T follicular helper cell (primary cell): ENCODE measurements around the gene AAMDC.
"Not testable (repeated sequence)": the region's sequence is repeated elsewhere in the genome, so short reads cannot be mapped to it uniquely, and the experiment has no call there.

ENCODE experiments used
- DNase-seq: peaks from one replicate; pipeline ENCODE4 v3.0.0-alpha.2; 2020; ENCODE audit warnings: low read depth

The AAMDC gene

DNA sequence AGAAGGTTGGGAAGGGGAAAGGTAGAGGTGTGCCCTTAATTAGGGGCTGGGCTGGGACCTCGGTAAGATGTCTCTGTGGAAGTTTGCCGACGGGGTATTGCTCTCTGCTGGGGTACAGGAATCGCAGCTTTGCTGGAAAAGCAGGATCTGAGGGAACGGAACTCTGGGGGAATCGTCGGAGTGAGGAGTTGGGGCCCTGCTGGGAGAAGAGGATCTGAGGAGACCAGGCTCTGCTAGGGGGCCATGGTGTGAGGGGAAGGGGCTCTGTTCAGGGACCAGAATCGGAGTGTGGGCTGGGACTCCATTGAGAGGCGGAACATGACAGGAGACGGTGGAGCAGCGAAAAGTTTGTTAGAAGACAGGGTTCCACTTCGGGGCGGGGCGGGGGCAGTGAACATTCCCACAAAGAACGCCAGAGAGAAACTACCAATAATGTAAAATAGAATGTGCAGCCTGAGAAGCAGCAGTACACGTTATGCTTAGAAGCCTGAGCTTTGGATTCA is 456 bp downstream of the AAMDC start:
- DNase-seq = no peak

DNA sequence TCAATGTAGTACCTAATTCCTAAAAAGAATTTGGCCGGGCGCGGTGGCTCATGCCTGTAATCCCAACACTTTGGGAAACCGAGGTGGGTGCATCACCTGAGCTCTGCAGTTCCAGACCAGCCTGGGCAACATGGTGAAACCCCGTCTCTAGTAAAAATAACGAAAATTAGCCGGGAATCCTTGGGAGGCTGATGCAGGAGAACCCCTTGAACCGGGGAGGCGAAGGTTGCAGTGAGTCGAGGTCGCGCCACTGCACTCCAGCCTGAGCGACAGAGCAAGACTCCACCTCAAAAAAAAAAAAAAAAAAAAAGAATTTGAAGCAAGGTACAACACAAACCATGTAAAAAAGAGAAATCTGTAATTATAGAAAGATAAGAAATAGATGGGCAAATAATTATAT is 1.2 kb downstream of the AAMDC start:
- DNase-seq = not testable (repeated sequence)

DNA sequence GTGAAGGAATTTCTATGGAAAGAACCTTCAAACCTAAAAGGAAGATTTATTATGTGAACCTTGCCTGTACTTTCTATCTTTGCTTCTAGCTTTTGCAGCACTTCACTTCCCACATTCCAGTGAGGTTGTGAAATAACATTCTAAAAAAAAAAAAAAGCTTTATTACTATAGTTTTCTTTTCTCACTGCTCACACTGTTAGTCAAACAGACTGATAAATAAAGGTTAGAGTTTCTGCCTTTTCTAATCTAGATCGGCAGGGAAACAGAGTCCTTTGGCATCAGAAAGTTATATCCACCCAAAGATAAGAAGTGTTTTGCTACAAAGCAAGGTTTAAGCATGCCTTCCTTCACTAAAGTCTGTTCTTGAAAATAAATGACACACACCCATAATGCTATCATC is 2.8 kb downstream of the AAMDC start:
- no peak for DNase-seq

DNA sequence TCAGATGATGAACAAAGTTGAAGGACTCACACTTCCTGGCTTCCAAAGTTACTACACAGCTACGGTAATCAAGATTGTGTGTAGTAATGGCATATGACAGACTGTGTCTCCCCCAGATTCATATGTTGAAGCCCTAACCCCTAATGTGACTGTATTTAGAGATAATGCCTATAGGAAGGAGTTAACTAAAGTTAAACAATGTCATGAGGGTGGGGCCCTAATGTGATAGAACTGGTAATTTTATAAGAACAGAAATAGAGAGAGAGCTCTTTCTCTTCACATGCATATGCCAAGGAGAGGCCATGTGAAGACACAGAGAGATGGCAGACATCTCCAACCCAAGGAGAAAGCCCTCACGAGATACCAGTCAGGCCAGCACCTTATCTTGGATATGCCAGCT is 8.0 kb downstream of the AAMDC start:
- no peak for DNase-seq

DNA sequence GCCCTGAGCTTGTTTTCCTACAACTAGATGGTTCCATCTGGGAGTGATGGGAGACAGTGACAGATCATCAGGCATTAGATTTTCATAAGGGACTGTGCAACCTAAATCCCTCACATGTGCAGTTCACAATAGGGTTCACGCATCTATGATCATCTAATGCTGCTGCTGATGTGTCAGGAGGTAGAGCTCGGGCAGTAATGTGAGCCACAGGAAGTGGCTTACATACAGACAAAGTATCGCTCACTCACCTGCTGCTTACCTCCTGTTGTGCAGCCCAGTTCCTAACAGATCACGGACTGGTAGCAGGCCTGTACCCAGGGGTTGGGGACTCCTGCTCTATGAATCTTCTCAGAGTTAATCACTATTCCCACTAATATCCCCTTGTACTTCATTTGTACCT is 12.4 kb downstream of the AAMDC start:
- no peak for DNase-seq

DNA sequence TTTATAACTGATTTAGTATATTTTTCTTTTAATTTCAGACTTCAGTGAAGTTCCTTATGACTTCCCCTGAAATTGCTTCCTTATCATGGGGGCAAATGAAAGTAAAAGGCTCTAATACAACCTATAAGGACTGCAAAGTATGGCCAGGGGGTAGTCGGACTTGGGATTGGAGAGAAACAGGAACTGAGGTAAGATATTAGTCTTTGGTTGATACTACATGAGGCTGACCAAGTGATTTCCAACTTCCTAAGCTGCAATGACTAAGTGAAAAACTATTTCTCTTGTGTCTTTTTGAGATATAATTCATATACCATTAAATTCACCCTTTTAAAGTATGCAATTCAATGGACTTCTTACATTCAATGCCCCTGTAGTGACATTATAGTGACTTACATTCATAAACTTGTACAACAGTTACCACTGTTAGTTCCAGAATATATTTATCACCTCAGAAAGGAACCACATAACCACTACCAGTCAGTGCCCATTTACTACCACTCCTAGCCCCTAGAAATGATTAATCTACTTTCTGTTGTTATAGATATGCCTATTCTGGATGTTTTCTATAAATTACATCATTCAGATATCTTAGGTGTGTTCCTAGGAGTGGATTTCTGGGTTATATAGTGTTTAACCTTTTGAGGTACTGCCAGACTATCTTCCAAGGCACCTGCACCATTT is 21.6 kb downstream of the AAMDC start:
- DNase-seq = no peak

DNA sequence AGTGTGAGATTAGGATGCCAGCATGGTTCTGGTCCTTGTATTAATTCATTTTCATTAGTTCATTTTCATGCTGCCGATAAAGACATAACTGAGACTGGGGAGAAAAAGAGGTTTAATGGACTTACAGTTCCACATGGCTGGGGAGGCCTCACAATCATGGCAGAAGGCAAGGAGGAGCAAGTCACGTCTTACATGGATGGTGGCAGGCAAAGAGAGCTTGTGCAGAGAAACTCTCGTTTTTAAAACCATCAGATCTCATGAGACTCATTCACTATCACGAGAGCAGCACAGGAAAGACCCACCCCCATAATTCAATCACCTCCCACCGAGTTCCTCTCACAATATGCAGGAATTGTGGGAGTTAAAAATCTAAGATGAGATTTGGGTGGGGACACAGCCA is 22.8 kb downstream of the AAMDC start:
- DNase-seq = not testable (repeated sequence)

DNA sequence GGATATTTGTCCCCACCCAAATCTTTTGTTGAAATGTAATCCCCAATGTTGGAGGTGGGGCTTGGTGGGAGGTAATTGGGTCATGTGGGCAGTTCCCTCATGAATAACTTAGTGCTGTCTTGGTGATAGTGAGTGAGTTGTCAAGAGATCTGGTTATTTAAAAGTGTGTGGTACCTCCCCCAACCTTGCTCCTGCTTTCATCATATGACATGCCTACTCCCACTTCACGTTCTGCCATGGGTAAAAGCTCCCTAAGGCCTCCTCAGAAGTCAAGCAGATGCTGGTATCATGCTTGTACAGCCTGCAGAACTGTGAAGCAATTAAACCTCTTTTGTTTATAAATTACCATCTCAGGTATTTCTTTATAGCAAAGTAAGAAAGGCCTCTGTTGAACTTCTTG is 30.6 kb downstream of the AAMDC start:
- no peak for DNase-seq

DNA sequence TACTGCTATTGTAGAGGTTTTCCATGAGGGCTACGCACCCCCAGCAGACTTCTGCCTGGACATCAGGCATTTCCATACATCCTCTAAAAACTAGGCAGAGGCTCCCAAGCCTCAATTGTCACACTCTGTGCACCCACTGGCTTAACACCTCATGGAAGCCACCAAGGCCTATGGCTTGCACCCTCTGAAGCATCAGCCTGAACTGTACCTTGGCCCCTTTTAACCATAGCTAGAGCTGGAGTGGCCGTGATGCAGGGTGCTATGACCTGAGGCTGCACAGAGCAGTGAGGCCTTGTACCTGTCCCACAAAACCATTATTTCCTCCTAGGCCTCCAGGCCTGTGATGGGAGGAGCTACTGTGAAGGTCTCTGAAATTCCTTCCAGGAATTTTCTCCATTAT is 33.9 kb downstream of the AAMDC start:
- DNase-seq = no peak

DNA sequence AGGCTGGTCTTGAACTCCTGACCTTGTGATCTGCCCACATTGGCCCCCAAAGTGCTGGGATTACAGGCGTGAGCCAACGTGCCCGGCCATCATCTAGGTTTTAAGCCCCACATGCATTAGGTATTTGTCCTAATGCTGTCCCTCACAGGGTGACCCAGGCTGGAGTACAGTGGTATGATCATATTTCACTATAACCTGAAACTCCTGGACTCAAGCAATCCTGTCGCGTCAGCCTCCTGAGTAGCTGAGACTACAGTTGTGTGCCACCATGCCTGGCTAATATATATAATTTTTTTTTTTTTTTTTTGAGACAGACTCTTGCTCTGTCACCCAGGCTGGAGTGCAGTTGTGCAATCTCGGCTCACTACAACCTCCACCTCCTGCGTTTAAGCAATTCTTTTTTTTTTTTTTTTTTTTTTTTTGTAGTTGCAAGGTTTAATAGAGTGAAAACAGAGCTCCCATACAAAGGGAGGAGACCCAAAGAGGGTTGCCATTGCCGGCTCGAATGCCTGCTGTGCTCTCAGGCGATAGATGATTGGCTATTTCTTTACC is 37.0 kb downstream of the AAMDC start:
- not testable (repeated sequence) for DNase-seq

DNA sequence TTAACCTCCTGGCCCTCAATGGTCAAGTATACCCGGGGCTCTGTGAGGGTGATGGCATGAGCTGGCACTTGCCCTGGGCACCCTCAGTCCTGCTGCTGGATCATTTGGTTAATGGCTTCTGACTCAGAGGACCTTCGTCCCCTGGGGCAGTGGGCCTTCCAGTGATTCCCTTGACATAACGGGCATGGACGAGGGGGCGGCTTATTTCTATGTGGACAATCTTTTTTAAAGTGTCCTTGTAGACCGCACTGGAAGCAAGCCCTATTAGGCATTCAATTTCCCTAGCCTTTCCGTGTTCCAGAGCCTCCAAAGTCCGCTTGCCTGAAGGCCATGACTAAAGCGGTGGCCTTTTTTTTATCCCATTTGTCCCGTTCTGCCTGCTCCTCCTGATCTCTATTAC is 40.5 kb downstream of the AAMDC start:
- DNase-seq = not testable (repeated sequence)

DNA sequence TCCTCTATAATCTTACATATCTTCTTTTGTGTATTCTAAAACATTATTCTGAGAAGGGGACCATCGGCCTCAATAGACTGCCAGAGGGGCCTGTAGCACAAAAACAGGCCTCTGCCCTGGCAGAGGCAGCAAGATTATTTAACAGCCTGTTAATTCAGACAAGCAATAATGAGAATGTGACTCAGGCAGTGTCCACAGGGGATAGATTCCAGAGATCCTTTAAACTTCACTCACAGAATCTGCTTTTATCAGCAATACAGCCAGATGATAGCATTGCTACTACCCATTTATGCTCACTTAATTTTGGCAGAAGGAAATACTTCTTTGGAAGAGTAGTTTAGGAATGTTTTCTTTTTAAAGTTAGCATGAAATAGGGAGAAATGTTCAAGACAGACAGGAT is 44.9 kb downstream of the AAMDC start:
- DNase-seq = no peak

DNA sequence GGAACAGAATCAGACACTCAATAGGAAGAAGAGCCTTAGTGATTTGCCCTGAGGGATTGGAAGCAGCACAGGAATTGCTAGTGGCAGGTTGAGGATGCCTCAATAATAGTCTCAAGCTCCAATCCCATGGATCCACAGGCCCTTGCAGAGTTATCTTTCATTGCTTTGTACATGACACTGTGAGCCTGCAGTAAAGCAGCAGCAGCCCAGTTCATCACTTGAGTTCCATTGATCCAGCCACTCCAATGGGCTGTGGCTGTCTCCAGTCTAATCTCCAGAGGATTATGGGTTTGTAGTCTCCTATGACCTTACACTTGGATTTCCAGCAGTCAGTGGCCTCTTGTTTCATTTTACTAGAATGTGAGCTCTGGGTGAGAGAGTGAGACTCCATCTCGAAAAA is 45.4 kb downstream of the AAMDC start:
- no peak for DNase-seq

DNA sequence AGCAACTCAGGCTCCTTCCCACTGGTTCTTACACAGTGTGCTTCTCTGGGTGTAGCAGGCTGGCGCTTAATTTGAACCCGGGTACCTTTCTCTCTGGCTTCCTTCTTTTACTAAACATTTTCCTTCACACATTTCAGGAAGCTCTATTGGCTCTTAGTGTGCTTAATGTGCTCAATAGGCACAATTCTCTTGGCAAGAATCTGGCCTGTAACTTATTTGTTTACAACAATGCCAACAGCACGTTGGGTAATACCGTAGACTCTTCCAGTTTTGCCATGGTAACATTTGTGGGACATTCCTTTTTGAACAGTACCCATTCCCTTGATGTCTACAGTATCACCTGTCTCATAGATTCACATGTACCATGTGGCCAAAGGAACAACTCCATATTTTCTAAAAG is 47.8 kb downstream of the AAMDC start:
- DNase-seq = no peak

DNA sequence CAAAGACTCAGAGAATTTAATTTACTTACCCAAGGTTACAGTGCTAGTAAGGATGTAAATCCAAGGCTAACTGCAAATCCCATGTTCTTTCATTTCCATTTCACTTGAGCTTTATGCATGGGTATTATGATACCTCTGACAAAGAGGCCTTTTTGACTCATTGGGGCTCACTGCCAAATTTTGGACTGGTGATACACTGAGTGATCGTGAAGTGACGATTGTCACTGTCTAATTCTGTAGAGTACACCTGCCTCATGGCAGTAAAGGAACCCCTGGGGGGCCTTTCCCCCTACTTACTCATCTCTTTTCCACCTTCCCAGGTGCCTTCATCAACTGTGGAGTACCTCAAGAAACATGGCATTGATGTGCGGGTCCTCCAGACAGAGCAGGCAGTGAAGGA is 50.9 kb downstream of the AAMDC start:
- DNase-seq = no peak

DNA sequence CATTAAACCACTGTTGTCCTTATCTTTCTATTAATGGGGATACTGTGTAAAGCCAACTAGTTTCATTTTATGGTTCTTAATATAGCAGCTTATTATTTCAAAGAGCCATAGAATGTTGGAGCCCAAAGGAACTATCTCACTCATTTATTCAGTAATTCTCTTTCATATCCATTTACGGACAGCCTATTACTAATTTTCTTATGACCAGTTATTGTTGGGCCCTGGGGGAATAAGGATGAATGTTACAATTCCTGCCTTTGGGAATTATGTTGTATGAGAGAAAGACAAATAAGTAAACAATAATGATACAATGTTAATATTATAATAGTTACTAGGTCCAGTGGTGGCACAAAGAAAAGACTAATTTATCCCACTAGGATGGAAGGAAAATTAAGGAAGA is 52.4 kb downstream of the AAMDC start:
- no peak for DNase-seq

DNA sequence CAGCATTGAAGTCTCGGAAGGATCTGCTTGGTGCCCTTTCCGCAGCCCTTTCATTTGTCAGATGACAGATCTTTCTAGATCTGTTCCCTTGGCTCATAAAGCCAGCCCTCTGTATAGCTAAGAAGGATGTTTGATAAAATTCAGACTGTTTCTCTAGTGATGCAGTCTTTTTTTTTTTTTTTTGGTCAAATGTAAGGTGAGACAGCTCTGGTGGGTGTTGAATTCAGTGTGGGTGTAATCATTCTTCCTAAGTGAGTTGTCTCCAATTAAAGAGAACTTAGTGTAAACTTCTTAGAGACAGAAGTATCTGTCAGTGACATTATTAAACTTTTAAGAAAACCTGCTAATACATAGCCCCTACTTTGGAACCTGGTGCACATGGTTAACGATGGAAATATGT is 53.3 kb downstream of the AAMDC start:
- DNase-seq = no peak

DNA sequence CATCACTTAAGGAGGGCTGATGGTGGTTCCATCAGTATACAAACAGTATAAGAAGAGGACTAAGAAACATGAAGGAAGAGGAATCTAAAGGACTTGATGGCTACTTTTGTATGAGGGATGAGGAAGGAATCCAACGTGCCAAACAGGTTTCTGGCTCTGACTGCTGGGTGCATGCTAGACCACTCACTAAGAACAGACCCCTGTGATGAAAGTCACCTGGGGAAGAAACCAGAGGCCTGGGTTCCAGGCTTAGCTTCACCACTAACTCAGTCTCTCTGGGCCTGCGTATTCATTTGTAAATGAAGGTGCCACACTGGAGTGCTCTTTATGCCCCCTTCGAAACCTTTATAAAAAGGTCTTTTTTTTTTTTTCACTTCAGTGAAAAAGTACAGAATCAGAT is 55.1 kb downstream of the AAMDC start:
- DNase-seq = no peak

DNA sequence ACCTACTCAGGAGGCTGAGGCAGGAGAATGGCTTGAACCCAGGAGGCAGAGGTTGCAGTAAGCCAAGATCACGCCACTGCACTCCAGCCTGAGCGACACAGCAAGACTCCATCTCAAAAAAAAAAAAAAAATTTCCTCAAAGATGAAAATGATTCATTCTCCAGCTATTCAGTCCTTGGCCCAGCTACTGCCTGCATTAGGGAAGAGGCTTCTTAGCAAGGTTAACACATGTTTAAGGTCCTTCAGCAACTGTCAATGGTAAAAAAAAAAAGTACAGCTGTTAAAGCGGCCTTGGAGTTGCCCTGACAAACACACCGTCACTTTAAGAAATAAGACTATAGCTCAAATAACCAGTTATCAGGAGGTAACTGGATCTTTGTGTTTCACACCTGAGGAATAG is 57.3 kb downstream of the AAMDC start:
- DNase-seq = not testable (repeated sequence)

DNA sequence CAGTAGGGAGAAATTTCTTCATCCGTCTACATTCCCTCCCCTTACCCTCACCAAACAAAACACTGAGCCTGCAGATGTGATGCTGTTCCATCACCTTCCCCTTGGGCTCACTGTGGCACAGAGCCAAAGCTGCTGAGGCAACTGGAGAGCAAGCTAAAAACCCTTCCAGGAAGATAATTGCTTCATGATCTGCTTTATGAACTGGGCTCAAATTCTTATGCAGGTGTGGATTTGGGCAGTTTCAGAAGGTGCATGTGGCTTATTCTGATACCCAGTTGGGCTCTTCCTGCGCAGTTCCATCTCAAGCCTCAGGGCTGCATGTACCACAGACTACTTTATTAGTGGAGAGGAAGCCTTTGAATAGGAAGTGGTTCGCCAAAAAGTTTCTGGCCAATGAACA is 58.3 kb downstream of the AAMDC start:
- DNase-seq = no peak

DNA sequence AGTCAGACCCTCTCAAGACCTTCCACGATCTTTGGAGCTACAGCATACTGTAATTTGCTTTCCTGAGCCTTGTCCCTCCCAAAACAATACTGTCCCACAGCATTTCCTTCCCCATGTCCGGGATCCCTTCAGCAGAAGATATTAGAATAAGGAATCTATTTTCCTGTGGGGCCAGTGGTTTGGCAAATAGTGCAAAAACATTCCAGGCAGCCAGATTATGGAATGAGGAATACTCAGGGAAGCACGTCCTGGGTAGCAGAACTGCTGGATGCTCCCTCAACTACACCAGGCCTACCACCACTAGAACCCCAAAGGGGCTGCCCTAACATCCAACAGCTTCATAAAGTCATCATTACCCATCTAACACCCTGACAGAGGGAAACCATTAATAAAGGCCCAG is 61.5 kb downstream of the AAMDC start:
- no peak for DNase-seq

DNA sequence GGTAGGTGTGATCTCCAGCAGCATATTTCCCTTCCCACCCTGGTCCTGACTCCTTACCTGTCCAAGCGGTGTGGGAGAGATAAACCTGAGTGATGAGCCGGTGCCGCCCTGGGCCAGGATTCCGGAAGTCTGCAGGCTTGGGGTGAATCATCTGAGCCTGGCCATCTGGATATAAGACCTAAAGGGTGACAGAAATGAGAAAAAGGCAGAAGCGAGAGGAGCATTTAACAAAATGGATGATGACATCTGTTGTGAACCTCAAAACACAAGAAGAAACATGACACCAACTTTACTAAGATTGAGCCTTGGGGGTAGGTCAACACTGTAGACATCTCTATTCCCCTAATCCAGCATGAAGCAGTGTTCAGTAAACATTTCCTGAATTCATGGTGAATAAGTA is 62.8 kb downstream of the AAMDC start:
- DNase-seq = no peak

DNA sequence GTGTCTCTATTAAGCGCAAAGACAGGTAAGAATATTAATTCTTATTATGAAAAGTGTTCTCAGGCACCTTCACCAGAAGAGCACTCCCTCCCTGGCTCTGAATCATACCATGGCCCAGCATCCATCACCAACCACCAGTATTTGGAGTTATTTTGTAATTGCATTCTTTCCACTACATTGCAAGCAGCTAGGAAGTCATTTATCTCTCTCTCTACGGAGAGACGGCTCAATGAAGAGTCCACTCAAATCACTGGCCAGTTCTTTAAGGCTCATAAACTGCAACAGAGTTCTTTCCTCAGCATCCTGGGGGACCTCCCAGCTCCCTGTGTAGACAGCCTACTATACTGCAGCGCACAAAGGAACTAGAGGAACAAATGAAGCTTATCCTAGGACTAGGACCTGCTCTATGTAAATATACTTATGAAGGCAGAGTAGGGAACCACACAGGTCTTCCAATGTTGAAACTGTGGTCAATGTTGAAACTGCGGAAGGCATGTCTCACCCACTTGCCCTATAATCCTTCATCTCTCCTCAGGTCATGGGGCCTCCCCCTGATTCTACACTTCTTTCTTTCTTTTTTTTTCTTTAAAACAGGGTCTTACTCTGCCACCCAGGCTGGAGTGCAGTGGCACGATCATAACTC is 63.4 kb downstream of the AAMDC start:
- DNase-seq = no peak

DNA sequence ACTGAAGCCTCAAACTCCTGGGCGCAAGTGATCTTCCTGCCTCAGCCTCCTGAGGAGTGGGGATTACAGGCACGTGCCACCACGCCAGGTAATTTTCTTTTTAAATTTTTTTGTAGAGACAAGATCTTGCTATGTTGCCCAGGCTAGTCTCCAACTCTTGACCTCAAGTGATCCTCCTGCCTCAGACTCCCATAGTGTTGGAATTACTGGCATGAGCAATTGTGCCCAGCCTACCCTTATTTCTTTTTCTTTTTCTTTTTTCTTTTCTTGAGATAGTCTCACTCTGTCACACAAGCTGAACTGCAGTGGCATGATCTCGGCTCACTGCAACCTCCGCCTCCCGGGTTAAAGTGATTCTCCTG is 63.9 kb downstream of the AAMDC start:
- DNase-seq = no peak
